ENCODE measurements around the gene BOD1L1.
"Not testable (repeated sequence)": the region's sequence is repeated elsewhere in the genome, so short reads cannot be mapped to it uniquely, and the experiment has no call there.

Gene BOD1L1

DNA sequence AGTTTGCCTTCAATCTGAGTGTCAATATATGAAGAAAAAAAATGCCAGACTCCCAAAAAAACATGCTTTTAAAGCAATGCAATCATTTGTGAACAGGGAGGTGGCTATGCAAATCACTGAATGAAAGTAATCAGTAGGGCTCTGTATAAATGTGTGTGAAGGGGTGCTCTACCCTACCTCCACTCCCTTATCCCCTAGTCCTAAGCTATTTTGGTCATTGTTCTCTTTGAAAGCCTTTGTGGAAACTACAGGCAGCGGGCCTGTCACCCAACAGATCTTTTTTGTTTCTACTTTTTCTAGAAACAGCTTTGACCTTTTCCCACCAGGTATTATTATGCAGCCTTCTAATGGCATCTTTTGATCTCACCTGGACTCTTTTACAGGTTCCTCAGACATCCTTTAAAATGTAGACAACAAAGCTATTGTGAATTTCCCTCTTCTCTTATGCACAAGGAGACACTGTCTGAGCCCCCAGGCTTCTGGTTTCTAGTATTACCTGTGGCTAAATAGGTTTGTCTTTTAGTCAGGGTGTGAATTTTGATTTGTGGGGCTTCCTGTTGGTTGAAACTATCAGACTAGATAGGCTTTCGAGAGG, 9.2 kb downstream of the BOD1L1 start:
- DNase-seq = no peak

DNA sequence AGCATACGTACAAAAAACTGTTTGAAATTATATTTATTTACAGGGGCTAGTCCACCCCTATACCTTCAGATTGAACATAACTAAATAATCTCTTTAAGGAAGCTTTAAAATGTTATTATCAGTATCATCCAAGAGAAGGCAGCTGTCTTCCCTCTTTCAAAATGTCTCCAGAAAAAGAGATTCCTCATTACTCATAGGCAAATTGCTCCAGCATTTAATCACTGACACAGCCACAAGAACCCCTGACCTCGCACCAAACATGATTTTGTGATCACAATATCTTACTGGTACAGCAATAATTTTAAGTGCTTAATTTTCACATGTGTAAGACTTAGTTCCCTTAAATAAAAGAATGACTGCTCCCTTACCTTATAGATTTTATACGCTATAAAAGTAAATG, 9.7 kb downstream of the BOD1L1 start:
- no peak for DNase-seq

DNA sequence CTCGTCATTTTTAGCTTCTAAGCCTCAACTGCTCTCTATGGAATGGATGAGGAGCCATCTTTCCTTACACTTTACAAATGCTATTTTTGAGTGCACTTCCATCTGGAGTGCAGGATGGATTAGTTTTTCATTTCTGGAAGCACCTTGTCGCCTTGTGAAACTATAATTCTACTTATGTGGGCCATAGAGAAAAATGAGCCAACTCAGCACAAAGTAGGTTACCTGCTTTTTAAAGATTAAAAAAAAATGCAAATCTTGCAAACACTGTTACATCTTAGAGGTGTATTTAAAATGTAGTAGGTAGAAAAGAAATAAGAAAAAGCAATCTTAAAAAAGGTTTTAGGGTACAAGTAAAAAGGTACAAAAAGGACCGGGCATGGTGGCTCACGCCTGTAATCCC, 10.9 kb downstream of the BOD1L1 start:
- DNase-seq = no peak

DNA sequence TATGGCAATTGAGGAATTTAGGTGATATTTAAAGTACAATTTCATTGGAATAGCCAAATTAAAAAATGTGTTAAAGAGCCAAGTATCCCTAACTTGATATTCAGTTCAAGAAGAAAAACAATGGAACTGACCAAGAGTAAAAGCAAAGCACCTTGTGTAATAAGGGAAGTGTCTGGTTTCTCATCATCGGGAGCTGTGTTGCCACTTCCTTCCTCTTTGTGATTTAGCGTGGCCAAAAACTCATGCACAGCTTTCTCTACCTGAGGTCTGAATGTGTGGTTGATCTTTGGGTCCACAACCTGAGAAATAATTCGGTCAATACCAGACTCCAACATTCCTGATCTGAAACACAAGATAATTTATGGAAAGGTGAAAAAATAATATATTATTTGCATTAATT, 12.4 kb downstream of the BOD1L1 start:
- DNase-seq = no peak

DNA sequence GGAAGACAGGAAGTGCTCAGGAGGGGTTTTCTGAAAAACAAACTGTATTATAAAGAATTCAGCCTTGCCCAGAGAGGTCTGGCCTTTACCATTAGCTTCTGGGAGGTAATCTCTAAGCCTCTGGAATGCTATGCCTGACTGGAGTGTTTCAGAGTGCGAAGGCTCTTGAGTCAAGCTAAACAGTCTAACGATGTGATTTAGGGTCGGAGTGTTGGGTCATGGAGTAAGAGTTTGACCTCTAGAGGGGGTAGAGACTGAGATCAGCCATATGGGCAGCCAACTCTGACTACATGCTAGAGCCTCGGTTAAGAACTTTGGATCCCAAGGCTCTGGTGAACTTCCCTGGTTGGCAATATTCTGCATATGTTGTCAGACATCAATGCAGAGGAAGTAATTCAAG, 15.0 kb downstream of the BOD1L1 start:
- DNase-seq = no peak

DNA sequence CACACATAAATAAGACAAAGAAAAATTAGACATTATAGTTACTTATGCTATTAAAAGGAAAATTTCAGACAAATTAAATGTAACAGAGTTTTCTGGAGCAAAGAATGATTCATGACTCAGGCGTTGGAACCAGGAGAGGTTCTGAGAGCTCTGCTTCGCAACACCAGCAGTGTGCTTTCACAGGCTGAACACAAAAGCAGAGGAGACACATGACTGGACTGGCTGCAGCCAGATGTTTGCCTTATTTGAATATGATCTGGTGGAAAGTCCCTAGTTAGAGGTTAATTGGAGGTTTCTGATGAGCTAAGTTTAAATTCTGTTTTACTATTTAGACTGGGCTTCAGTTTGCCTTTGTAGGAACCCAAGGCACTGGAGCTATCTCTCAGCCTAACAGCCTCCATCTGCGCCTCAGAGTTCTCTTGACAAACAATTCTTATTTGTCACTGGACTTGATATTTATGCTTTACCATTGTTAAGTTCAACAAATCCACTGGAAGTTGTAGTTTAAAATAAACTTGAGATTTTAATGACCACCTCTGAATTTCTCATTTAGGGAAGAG, 16.2 kb downstream of the BOD1L1 start:
- no peak for DNase-seq

DNA sequence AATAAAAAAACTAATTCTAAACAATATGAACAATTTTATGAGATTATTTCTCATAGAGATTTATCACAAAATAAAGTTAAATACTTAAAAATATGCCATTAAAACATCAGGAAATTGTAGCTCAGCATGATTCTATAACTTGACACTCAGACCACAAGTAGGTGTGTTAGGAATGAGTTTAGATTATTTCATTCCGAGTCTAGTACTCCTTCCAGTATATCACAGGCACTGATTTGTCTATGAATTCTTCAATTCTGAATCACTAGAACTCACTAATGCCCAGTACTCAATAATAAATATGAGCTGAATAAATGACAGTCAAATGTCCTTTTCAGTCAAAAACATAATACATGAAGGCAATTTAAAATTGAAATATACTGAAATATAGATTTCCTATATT, 22.2 kb downstream of the BOD1L1 start:
- DNase-seq = no peak

DNA sequence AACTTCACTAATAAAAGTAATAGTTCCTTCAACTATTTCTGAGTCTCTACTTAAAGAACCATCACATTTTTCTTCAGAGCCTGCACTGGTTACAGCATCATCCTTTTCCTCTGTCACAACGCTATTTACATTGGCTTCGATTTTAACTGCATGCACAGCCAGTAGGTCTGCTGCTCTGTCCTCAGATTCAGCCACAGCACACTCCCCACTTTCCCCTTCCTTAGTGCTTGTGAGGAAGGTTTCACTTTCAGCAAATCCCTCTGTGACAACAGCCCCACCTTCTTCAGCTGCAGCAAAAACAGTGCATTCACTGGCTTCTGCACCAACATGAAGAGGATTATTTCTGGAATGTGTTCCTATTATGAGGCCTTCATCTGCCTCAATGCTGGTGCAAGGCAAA, 25.7 kb downstream of the BOD1L1 start:
- DNase-seq = no peak

DNA sequence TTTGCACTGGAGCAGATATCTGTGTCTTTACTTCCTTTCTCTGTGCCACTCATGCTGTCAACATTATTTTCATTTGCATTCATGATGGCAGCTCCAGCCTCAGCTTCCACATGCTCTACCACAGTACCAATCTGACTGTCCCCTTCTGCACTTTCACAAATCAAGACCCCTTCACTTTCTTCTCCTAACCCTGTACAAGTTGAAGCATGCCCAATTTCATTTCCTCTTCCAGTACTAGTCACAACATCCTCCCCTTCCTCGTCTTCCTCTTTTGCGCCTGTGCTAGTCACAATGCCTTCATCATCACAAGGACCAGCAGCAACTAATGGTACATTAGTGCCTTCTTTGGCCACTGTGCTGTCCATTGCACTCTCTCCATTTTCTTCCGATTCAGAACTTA, 26.5 kb downstream of the BOD1L1 start:
- no peak for DNase-seq

DNA sequence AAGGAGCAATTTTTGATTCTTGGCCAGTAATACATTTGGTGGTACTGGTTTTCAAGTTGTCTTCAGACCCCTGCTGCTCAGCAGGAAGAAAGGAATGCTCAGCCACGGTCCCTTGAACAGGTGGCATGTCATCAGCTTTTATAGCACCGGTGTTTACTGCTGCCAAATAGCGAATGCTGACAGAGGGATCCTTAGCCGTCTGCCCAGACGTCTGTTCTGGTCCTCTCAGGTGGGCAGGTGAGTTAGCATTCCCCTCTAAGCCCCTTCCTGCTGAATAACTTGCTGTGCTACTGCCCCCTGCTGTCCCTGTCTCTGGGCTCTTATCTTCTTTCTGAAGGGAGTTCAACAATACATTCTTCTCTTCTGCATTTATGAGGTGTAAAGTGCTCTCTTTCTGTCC, 28.4 kb downstream of the BOD1L1 start:
- no peak for DNase-seq

DNA sequence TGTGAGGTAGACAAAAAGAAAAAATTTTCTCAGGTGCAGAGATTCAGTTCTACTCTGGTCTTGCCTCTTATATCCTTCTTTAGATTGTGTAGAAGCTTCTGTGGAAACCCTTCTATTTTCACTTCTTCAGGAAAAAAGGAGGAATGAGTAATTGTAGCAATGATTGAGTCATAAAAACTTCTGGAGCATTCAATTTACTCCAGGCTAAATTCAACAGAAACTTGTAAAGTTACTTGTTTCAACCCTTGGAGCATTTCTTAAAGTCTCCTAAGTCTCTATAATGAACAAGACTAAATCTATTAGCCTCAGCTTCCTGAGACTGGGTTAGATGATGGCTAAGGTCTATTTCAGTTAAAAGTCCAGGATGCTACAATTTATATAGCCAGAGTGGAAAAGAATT, 29.9 kb downstream of the BOD1L1 start:
- DNase-seq = no peak

DNA sequence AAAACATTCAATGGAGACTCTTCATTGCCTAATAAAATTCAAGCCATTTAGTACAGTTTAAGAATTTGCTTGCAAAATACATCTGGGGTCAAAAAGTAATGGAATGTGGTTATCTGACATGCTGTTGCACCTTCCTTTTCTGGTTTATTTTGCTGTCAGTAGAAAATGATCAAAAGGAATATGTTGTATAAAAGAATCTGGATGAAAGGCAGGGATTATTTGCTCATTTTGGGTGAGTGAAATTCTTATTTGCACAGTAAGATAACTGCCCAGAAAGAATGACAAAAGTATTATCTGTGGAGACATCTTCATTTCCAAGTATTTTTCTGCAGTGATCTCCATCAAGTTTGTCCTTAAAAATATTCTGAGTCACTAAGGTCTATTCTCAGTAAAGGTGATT, 30.4 kb downstream of the BOD1L1 start:
- no peak for DNase-seq

DNA sequence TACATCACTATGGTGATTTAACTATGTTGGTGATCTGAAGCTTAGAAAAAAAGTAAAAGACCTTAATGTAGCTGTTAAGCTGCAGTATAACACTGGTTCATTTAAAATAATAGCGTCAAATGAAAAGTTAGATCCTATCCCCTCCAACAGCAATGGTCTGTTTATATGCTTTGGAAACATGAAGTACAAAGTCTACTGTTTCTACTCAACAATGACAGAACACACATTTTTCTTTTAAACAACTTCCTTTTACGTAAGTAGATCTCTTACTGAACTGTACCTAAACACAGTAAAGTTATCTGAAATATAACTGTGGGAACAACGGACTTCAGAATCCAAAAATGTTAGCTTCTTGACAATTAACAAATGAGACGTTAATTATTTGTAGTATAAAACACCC, 35.3 kb downstream of the BOD1L1 start:
- DNase-seq = no peak

DNA sequence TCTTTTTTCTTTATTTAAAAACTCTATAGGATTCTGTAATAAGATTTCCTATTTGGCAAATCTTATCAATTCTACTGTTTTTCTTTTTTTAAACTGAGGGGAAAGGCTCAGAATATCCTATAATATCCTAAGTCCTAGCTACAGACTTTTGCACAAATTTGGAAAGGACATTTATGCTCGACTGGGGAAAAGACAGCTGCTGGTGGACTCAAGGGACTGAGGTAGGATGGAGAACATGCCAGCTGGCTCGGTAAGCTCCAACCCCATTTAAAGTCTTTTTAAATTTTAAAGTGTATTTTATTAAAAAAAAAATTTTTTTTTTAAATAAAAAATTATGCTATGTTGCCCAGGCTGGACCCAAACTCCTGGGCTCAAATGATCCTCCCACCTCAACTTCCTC, 36.8 kb downstream of the BOD1L1 start:
- no peak for DNase-seq

DNA sequence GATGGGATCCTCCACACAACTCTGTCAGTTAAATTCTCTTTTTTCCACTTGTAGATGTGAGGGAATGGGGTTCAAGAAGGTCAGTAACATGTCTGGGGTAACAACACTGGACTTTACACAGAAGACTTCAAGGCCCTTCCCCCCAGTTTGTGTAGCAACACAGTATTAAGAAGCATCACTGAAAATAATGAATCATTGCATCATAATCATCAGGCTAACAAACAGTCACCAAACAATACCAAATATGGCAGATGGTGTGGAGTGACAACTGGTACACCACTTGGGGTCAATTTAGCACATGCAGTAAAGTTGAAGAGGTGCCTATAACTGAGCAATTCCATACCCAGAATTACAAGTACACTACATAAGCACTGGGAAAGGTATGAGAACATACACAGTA, 38.6 kb downstream of the BOD1L1 start:
- no peak for DNase-seq

DNA sequence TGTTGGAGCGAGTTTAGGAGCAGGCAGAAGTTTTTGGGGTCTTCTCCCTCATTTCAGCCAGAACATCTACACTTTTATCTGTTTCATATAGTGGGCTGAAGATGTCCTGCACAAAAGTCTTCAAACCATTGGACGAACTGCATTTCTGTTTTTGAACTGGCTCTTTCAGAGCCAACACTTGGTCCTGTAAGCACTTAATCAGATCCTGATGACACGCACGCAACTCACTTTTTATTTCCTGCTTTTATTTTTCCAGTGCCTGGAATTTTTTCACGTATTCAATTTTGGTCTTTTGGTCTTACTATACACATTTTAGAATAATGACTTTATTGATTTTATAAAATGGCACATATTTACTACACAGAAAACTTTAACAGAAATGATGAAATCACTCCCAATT, 43.0 kb downstream of the BOD1L1 start:
- no peak for DNase-seq

DNA sequence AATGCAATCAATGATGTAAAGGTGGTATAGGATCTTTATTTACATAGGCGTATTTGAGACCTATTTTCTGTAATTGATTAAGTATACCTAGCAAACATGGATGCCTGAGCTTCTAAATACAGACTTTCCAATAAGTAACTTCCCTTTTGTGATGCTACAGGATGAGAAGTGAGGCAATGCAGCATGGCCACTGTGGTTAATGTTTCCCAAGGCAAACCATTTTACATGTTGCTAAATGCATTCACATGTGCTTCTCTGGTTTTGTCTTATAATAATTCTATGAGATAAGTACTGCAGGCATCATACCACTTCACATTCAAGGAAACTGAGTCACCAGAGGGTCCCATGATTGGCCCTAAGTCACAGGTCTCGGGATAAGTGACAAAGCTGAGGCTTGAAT, 47.5 kb downstream of the BOD1L1 start:
- DNase-seq = no peak

DNA sequence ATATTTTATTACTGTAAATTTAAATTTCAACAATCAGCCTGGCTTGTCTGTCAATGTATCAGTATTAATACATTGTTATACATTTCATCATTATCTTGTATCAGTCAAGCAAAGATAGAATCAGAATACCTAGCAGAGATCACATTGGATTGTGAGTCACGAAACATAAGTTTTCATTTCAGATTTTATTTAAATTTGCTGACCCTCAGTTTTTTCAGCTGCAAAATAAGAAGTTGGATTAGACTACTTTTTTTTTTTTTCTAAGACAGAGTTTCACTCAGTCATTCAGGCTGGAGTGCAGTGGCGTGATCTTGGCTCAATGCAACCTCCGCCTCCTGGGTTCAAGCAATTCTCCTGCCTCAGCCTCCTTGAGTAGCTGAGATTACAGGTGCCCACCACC, 49.9 kb downstream of the BOD1L1 start:
- no peak for DNase-seq

DNA sequence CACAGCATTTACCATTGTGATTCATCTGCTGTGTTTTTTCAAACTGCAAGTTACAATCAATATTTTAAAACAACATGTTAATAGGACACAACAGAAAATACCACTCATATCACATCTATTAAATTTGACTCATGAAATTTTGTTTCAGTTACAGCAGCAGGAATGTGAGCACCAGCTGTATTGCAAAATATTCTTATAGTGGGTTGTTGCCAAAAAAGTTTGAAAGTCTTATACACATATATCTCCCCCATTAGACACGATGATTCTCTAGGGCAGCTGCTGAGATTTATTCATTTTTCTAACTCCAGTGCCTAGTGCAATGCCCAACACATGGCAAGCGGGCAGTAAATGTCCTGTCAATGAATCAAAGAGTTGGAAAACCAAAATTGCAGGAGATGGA, 56.6 kb downstream of the BOD1L1 start:
- DNase-seq = no peak

DNA sequence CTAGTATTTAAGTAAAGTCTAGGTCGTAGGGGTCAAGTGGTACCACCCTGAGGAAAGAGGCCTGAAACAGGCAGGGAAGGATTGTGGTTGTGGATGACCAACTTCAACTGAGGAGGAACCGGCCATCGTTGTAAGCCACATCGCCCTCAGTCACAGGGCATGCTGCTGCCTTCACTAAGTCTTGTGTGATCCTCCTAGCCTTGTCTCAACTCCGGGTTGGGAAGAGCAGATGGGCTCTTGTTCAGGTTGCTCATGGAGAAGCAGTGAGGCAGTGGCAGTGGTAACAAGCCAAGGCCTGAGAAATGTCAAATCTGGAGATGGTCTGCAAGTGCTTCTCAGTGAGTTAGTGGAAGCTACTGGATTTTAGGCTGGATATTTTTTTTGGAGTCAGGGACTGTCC, 60.4 kb downstream of the BOD1L1 start:
- DNase-seq = no peak

DNA sequence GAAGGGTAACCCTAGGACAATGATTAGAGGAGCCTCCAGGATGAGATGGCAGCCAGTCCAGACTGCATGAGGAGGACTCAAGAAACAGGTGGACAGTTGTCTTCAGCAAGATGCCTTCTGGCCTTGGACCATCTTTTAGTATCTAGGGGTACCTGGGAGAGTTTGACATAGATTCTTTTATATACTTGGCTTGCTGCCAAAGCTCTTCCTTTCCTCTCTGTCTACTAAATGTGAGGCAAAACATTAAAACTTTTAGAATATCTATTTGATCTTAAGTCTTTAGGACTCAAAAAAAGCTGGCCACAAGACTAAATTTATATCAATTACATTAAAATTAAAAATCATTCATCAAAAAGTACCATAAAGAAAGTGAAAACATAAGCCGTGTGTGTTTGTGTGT, 64.6 kb downstream of the BOD1L1 start:
- no peak for DNase-seq

DNA sequence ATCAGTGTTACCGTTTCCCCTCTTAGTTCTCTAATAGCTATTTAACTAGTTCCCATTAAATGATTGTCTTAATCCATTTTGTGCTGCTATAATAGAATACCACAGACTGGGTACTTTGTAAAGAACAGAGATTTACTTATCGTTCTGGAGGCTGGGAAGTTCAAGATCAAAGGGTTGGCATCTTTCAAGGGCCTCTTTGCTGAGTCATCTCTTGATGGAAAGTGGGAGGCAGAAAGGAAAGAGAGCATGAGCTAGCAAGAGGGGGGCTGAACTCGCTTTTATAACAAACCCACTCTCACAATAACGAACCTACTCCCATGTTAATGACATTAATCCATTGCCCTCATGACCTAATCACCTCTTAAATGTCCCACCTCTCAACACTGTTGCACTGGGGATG, 65.9 kb downstream of the BOD1L1 start:
- DNase-seq = no peak

DNA sequence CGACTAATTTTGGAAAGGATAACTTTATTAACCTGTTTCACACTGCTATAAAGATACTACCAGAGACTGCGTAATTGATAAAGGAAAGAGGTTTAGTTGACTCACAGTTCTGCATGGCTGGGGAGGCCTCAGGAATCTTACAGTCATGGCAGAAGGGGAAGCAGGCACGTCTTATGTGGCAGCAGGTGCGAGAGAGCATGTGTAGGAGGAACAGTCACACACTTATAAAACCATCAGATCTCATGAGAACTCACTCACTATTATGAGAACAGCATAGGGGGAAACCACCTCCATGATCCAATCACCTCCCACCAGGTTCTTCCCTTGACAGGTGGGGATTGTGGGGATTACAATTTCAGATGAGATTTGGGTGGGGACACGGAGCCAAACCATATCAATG, 67.4 kb downstream of the BOD1L1 start:
- not testable (repeated sequence) for DNase-seq

DNA sequence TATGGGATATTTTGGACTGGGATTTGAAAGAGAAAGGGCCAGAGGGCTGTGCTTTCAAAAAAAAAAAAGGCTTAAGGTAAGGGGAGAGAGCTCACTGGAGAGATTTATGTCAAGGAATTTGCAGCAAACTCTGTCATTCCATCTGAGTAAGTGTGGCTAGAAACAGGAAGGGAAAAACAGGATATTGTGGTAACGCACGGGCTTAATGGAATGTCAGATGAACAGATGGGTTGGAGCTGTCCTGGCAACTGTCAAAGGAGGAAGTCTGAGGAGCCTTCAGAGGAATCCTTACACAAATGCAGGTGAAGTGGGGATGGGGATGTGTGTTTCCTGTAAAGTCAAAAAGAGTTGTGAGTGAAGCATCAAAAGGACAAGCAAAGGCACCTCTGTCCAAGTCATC, 68.1 kb downstream of the BOD1L1 start:
- DNase-seq = no peak

DNA sequence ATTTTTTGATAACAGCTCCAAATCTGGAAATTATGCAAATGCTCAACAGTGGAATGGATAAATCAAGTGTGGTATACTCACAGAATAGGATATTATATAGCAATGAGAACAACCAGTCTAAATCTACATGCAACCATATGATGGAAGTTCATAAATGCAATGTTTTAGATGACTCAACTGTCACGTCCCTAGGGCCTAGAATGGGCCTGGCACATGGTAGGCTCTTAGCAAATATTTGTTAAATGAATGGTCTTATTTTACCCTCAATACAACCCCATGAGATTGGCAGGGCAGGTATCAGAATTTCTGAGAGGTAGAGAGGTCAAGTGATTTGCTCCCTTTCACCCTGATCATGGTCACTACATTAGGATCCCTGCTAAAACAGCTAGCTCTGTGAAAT, 68.6 kb downstream of the BOD1L1 start:
- no peak for DNase-seq

DNA sequence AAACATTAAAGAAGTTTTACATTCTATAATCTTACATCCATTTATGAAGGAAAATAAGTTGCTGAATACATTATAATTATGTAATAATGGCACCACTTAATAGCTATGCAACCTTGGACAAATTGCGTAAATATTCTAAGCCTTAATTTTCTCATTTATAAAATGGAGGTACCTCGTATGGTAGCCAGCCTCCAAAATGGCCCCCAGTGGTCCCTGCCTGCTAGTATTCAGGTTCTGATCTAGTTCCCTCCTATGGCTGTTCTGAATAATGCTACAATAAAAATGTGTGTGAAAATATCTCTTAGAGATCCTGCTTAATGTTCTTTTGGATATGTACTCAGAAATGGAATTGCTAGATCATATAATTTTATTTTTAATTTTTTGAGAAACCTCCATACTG, 72.2 kb downstream of the BOD1L1 start:
- no peak for DNase-seq
